ENCODE results near the gene KLHL7.

Gene KLHL7

GRCh38 chr7:23121165-23121564 is 15.6 kb downstream of the KLHL7 start:
- TF ChIP-seq OSR1 (CRISPR knock-in tag; IDR thresholded peaks at IDR 0.05) = no peak
- TF ChIP-seq CSDC2 (CRISPR knock-in tag; IDR thresholded peaks at IDR 0.05) = no peak
- TF ChIP-seq BACH2 (CRISPR knock-in tag; IDR thresholded peaks at IDR 0.05; ENCODE audit: borderline replicate concordance) = no peak
- no peak for TF ChIP-seq ZFP30 (CRISPR knock-in tag; IDR thresholded peaks at IDR 0.05)
- TF ChIP-seq POU6F1 (CRISPR knock-in tag; IDR thresholded peaks at IDR 0.05; ENCODE audit: borderline replicate concordance, low read depth) = no peak
- TF ChIP-seq SNAI2 (CRISPR knock-in tag; IDR thresholded peaks at IDR 0.05) = no peak
- no peak for TF ChIP-seq ZNF565 (CRISPR knock-in tag; conservative IDR thresholded peaks at IDR 0.05; ENCODE audit: low read depth)
- TF ChIP-seq ZFP3 (CRISPR knock-in tag; IDR thresholded peaks at IDR 0.05) = no peak
- no peak for TF ChIP-seq GLIS3 (CRISPR knock-in tag; IDR thresholded peaks at IDR 0.05)
- no peak for TF ChIP-seq TOX (CRISPR knock-in tag; IDR thresholded peaks at IDR 0.05; ENCODE audit: borderline replicate concordance)
- TF ChIP-seq PATZ1 (CRISPR knock-in tag; IDR thresholded peaks at IDR 0.05; ENCODE audit: borderline replicate concordance) = no peak
- TF ChIP-seq ZNF70 (CRISPR knock-in tag; IDR thresholded peaks at IDR 0.05) = no peak
- no peak for TF ChIP-seq TCF4 (CRISPR knock-in tag; IDR thresholded peaks at IDR 0.05; ENCODE audit: borderline replicate concordance)
- TF ChIP-seq ZC3H10 (CRISPR knock-in tag; IDR thresholded peaks at IDR 0.05) = no peak
- no peak for ATAC-seq

GRCh38 chr7:23123007-23123406 is 17.4 kb downstream of the KLHL7 start:
- TF ChIP-seq GLIS3 (CRISPR knock-in tag; IDR thresholded peaks at IDR 0.05) = no peak
- TF ChIP-seq ZNF8 (CRISPR knock-in tag; IDR thresholded peaks at IDR 0.05) = no peak
- TF ChIP-seq TOX (CRISPR knock-in tag; IDR thresholded peaks at IDR 0.05; ENCODE audit: borderline replicate concordance) = no peak
- no peak for ATAC-seq

GRCh38 chr7:23123465-23123864 is 17.9 kb downstream of the KLHL7 start:
- no peak for ATAC-seq
- TF ChIP-seq TOX (CRISPR knock-in tag; IDR thresholded peaks at IDR 0.05; ENCODE audit: borderline replicate concordance) (no peak), ESRRG (CRISPR knock-in tag; IDR thresholded peaks at IDR 0.05) (no peak), ZFP30 (CRISPR knock-in tag; IDR thresholded peaks at IDR 0.05) (no peak), GLIS3 (CRISPR knock-in tag; IDR thresholded peaks at IDR 0.05) (no peak), ZNF70 (CRISPR knock-in tag; IDR thresholded peaks at IDR 0.05) (no peak), PPARA (CRISPR knock-in tag; IDR thresholded peaks at IDR 0.05; ENCODE audit: borderline replicate concordance) (no peak), PATZ1 (CRISPR knock-in tag; IDR thresholded peaks at IDR 0.05; ENCODE audit: borderline replicate concordance) (no peak), POU6F1 (CRISPR knock-in tag; IDR thresholded peaks at IDR 0.05; ENCODE audit: borderline replicate concordance, low read depth) (no peak), SNAI2 (CRISPR knock-in tag; IDR thresholded peaks at IDR 0.05) (no peak), ZNF8 (CRISPR knock-in tag; IDR thresholded peaks at IDR 0.05) (no peak), CREB5 (CRISPR knock-in tag; IDR thresholded peaks at IDR 0.05; ENCODE audit: low read depth) (no peak), BACH2 (CRISPR knock-in tag; IDR thresholded peaks at IDR 0.05; ENCODE audit: borderline replicate concordance) (no peak), TSHZ2 (CRISPR knock-in tag; IDR thresholded peaks at IDR 0.05) (no peak)
- TF ChIP-seq, protein P1, sequence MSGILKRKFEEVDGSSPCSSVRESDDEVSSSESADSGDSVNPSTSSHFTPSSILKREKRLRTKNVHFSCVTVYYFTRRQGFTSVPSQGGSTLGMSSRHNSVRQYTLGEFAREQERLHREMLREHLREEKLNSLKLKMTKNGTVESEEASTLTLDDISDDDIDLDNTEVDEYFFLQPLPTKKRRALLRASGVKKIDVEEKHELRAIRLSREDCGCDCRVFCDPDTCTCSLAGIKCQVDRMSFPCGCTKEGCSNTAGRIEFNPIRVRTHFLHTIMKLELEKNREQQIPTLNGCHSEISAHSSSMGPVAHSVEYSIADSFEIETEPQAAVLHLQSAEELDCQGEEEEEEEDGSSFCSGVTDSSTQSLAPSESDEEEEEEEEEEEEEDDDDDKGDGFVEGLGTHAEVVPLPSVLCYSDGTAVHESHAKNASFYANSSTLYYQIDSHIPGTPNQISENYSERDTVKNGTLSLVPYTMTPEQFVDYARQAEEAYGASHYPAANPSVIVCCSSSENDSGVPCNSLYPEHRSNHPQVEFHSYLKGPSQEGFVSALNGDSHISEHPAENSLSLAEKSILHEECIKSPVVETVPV (CRISPR knock-in tag; IDR thresholded peaks at IDR 0.05) = no peak

Data from SK-N-SH treated with all-trans-retinoic acid at 6 μM for 48 hours (cell line).